B cell (primary cell): Measurements from ENCODE around the gene PPARD. TPM values are rescaled to one million over a fixed set of nuclear protein-coding genes. Genes with fewer than 3 reads are reported as not detected.

ENCODE experiments used
- ATAC-seq: fragments of 200-7000 bp; cut with Tn5 transposase; one replicate; pipeline ENCODE4 v1.10.0; 2021; ENCODE audit warnings: low read depth, mild to moderate bottlenecking, moderate number of reproducible peaks, moderate library complexity
- CTCF ChIA-PET: fragments of 350-600 bp; sonication (Branson Sonifier 250); formaldehyde crosslinking; loops from one replicate; lab custom pipeline; 2021; ENCODE audit warnings: antibody characterized with exemption, inconsistent platforms; lab: Charles Lee
- POLR2A ChIA-PET: fragments of 350-600 bp; sonication (Branson Sonifier 250); formaldehyde crosslinking; loops from one replicate; lab custom pipeline; 2021; ENCODE audit warnings: antibody characterized with exemption; lab: Charles Lee
- DNase-seq: peaks from one replicate; pipeline ENCODE4 v3.0.0; 2013
- H2AFZ ChIP-seq: 2 replicates; pipeline ENCODE4 v1.6.1; 2012; ENCODE audit warnings: mild to moderate bottlenecking, low read depth, low read length; ENCODE audit not compliant: insufficient read depth, poor library complexity, severe bottlenecking
- H3K27ac ChIP-seq, 2 donors: 1 replicate in 1 of 2; 2 replicates in 1 of 2; pipeline ENCODE4 v1.5.1; 2012 to 2013; ENCODE audit warnings: low read length in 2 of 2, mild to moderate bottlenecking in 2 of 2, moderate library complexity in 1 of 2
- H3K27me3 ChIP-seq, 4 experiments: fragments of 200-600 bp in 1 of 4; sonication (generic) in 1 of 4; replicated peaks in 1 of 4; 1 replicate in 2 of 4; 2 replicates in 2 of 4; pipeline versions ENCODE4 v1.6.1 to v1.7.0; 2013 to 2016; ENCODE audit warnings: low read length in 3 of 4, mild to moderate bottlenecking in 2 of 4, mixed read lengths in 1 of 4, moderate library complexity in 1 of 4; ENCODE audit not compliant: insufficient read depth in 4 of 4, control insufficient read depth in 3 of 4; ENCODE audit errors: control extremely low read depth in 1 of 4
- H3K36me3 ChIP-seq, 2 experiments: replicated peaks in 1 of 2; 1 replicate in 1 of 2; 2 replicates in 1 of 2; pipeline versions ENCODE4 v1.6.1 to v1.7.1; 2013; ENCODE audit warnings: low read length in 1 of 2; ENCODE audit not compliant: insufficient read depth in 2 of 2, control insufficient read depth in 1 of 2; ENCODE audit errors: control extremely low read depth in 1 of 2, extremely low read depth in 1 of 2
- H3K4me1 ChIP-seq, 2 donors: fragments of 200-600 bp in 1 of 2; sonication (generic) in 1 of 2; 1 replicate in 1 of 2; 2 replicates in 1 of 2; pipeline versions ENCODE4 v1.5.1 to v1.6.1; 2013 to 2017; ENCODE audit warnings: low read length in 2 of 2; ENCODE audit not compliant: control insufficient read depth in 2 of 2, insufficient read depth in 2 of 2
- H3K4me2 ChIP-seq: replicated peaks from 2 replicates; pipeline ENCODE3; 2012; ENCODE audit warnings: mild to moderate bottlenecking, low read depth, low read length; ENCODE audit not compliant: poor library complexity, severe bottlenecking
- H3K4me3 ChIP-seq, 5 experiments: fragments of 200-600 bp in 1 of 5; sonication (generic) in 1 of 5; 1 replicate in 3 of 5; 2 replicates in 2 of 5; pipeline versions ENCODE4 v1.5.1 to v1.7.0; 2011 to 2016; ENCODE audit warnings: low read length in 4 of 5, mild to moderate bottlenecking in 4 of 5, low read depth in 2 of 5, control low read depth in 1 of 5, moderate library complexity in 1 of 5; ENCODE audit not compliant: insufficient read depth in 1 of 5; ENCODE audit errors: control extremely low read depth in 1 of 5, extremely low read depth in 1 of 5
- H3K79me2 ChIP-seq: fragments of 200-600 bp; sonication (generic); one replicate; pipeline ENCODE4 v1.6.0; 2016; ENCODE audit warnings: low read length; ENCODE audit not compliant: control insufficient read depth, insufficient read depth
- H3K9ac ChIP-seq: fragments of 200-600 bp; sonication (generic); 2 replicates; pipeline ENCODE4 v1.6.1; 2017; ENCODE audit warnings: mild to moderate bottlenecking, low read length, moderate library complexity
- H3K9me3 ChIP-seq, 3 donors: one replicate each; pipeline versions ENCODE4 v1.6.1 to v1.7.1; 2013; ENCODE audit warnings: low read length in 2 of 3; ENCODE audit not compliant: control insufficient read depth in 2 of 3, insufficient read depth in 1 of 3; ENCODE audit errors: control extremely low read depth in 1 of 3
- H4K20me1 ChIP-seq: 2 replicates; pipeline ENCODE4 v1.6.0; 2012; ENCODE audit warnings: mild to moderate bottlenecking, low read length; ENCODE audit not compliant: insufficient read depth, control insufficient read depth, poor library complexity, severe bottlenecking
- H3K27ac Mint-ChIP-seq: one replicate; pipeline ENCODE4 v1.8.0; 2021; ENCODE audit warnings: mixed read lengths
- H3K27me3 Mint-ChIP-seq: one replicate; pipeline ENCODE4 v1.8.0; 2021; ENCODE audit warnings: mixed read lengths
- H3K4me1 Mint-ChIP-seq: one replicate; pipeline ENCODE4 v1.8.0; 2021; ENCODE audit warnings: mixed read lengths
- H3K4me3 Mint-ChIP-seq: one replicate; pipeline ENCODE4 v1.8.0; 2021; ENCODE audit warnings: mixed read lengths
- H3K9me3 Mint-ChIP-seq: one replicate; pipeline ENCODE4 v1.8.0; 2022; ENCODE audit warnings: mixed read lengths; ENCODE audit not compliant: insufficient read depth
- EZH2 ChIP-seq: IDR thresholded peaks from 2 replicates; pipeline ENCODE4 v1.6.1; 2012; ENCODE audit warnings: borderline replicate concordance, low read depth, mild to moderate bottlenecking, moderate library complexity, low read length; ENCODE audit not compliant: insufficient read depth, poor library complexity, severe bottlenecking
- WGBS: methylation state at CpG from one replicate; pipeline ENCODE4 v1.1.5; 2013; ENCODE audit warnings: missing lambda C conversion rate; ENCODE audit not compliant: insufficient coverage; 5-methylcytosine and 5-hydroxymethylcytosine counted together
- intact Hi-C: fragments of 100-400 bp; cut with micrococcal nuclease; formaldehyde crosslinking; loops from one replicate; pipeline ENCODE4 v1.10.0; 2022
- polyA plus RNA-seq: library from polyadenylated mRNA; depleted of rRNA; stranded (reverse); fragments of >200 nt; gene quantifications from 2 replicates; pipeline ENCODE4 v1.2.3, GENCODE V29; 2012
- total RNA-seq, 2 donors: library from RNA; stranded (reverse); fragments of 120-200 nt in 1 of 2; gene quantifications; 1 replicate in 1 of 2; 2 replicates in 1 of 2; pipeline versions ENCODE4 v1.2.3 to v1.2.4, GENCODE V29; 2013 to 2022
- TF ChIP-seq, protein P1 (sequence below): fragments of 200-600 bp; IDR thresholded peaks from one replicate; pipeline ENCODE4 v1.8.0; 2022; ENCODE audit warnings: antibody characterized with exemption, mild to moderate bottlenecking

Gene PPARD
- total and polyA plus RNA-seq, 2 donors (not counting 1 experiment from before 2014, with no cell fraction given) = 37.9 to 38.9 TPM

DNA sequence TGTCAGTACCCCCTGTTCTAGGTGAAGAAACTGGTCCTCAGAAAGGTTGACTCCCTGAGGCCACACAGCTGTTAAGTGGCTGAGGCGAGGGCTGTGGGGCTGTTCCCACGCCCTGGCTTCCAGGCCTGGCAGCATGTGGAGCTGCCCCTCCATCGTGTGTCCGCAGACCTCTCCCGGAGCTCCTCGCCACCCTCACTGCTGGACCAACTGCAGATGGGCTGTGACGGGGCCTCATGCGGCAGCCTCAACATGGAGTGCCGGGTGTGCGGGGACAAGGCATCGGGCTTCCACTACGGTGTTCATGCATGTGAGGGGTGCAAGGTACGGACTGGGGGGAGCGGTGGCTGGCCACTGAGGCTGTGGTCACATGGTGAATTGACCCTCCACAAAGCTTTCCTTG lies 77.6 kb downstream of the PPARD start:
- ATAC-seq = no peak
- Mint-ChIP-seq H3K27me3 (no peaks in the 10 kb centered on the region), H3K4me3 (no peak overlapping the region), H3K9me3 (no peaks in the 10 kb centered on the region), H3K27ac (no peak overlapping the region), H3K4me1 (peaks cover 13% of the 10 kb centered on the region)
- intact Hi-C loops = no loop called here
- no peak overlapping the region for H3K4me2 ChIP-seq
- H4K20me1 ChIP-seq = peaks cover 6% of the 10 kb centered on the region
- H3K4me3 ChIP-seq = no peak overlapping the region
- H3K79me2 ChIP-seq = no peaks in the 10 kb centered on the region
- ChIA-PET POLR2A (no interaction called here), CTCF (interaction anchor here (0.9 to 2.0 kb wide), 4 partner anchors 28 to 78 kb away, joined by 3 to 10 read pairs (median 6); partner anchors contain the start of gene PPARD)
- H3K9ac ChIP-seq = no peak overlapping the region
- H3K27me3 ChIP-seq = no peaks in the 10 kb centered on the region
- no peak overlapping the region for H3K27ac ChIP-seq
- no peak overlapping the region for H2AFZ ChIP-seq
- no peak for TF ChIP-seq EZH2
- TF ChIP-seq, protein P1, sequence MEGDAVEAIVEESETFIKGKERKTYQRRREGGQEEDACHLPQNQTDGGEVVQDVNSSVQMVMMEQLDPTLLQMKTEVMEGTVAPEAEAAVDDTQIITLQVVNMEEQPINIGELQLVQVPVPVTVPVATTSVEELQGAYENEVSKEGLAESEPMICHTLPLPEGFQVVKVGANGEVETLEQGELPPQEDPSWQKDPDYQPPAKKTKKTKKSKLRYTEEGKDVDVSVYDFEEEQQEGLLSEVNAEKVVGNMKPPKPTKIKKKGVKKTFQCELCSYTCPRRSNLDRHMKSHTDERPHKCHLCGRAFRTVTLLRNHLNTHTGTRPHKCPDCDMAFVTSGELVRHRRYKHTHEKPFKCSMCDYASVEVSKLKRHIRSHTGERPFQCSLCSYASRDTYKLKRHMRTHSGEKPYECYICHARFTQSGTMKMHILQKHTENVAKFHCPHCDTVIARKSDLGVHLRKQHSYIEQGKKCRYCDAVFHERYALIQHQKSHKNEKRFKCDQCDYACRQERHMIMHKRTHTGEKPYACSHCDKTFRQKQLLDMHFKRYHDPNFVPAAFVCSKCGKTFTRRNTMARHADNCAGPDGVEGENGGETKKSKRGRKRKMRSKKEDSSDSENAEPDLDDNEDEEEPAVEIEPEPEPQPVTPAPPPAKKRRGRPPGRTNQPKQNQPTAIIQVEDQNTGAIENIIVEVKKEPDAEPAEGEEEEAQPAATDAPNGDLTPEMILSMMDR = no peak
- H3K4me1 ChIP-seq = peaks cover 3 to 11% of the 10 kb centered on the region in 2 donors
- no peak for DNase-seq
- no peaks in the 10 kb centered on the region for H3K9me3 ChIP-seq
- H3K36me3 ChIP-seq = peaks cover 12 to 62% of the 10 kb centered on the region in 2 experiments
- WGBS = 98% methylated on average over 14 of the region's 14 CpGs

DNA sequence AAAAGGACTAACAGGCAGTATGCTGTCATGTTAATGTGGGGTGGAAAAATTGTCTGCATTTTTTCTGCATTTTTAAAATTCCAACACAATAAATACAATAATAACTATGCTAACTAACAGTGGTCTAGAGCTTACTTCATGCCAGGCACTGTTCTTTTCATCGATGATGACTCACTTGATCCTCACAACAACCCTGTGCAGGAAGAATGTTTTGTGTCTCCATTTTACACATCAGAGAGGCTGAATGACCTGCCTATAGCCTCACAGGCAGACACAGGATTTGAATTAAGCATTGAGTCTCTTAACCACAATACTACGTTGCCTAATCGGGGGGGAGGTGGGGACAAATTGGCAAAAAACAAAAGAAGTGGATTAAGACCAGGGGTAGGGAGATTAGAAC lies 82.9 kb downstream of the PPARD start:
- ATAC-seq (no peak), DNase-seq (no peak)
- 100% methylated on average over 1 of the region's 3 CpGs for WGBS
- Histone ChIP-seq H3K4me1 (peaks cover 6 to 10% of the 10 kb centered on the region in 2 donors), H3K9me3 (peaks cover 2 to 24% (median 23%) of the 10 kb centered on the region in 3 donors), H2AFZ (no peak overlapping the region), H3K27ac (no peak overlapping the region), H3K36me3 (peaks cover 6 to 53% of the 10 kb centered on the region in 2 experiments), H4K20me1 (no peaks in the 10 kb centered on the region), H3K4me2 (no peak overlapping the region), H3K9ac (no peak overlapping the region), H3K4me3 (no peak overlapping the region), H3K79me2 (no peaks in the 10 kb centered on the region), H3K27me3 (no peaks in the 10 kb centered on the region)
- H3K9me3 Mint-ChIP-seq = peaks cover 10% of the 10 kb centered on the region
- intact Hi-C loops = no loop called here
- CTCF ChIA-PET = no interaction called here
- H3K27ac Mint-ChIP-seq = no peak overlapping the region
- no peaks in the 10 kb centered on the region for H3K27me3 Mint-ChIP-seq
- peaks cover 13% of the 10 kb centered on the region for H3K4me1 Mint-ChIP-seq
- no peak overlapping the region for H3K4me3 Mint-ChIP-seq
- POLR2A ChIA-PET = no interaction called here
- no peak for TF ChIP-seq EZH2
- TF ChIP-seq, protein P1 = no peak
